GM12873 (cell line): ENCODE data around the gene CLMP.

Experiments
- CTCF ChIP-seq: IDR thresholded peaks from 2 replicates; pipeline ENCODE4 v1.5.1; 2012; ENCODE audit warnings: low read depth, mild to moderate bottlenecking, moderate library complexity, low read length, control low read depth; ENCODE audit not compliant: insufficient read depth; ENCODE audit errors: missing control alignments

The CLMP gene

DNA sequence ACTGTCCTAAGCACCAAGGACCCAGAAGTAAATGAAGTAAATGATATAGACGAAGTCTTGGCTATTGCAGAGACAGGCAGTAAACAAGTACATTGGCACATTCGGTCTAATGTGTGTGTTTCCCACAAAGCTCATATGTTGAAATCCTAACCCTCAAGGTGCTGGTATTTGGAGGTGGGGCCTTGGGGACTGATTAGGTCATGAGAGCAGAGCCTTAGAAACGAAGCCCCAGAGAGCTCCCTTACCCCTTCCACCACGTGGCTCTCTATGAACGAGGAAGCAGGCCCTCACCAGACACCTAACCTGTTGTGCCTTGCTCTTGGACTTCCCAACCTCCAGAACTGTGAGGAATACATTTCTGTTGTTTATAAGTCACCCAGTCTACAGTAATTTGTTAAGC, 14.9 kb downstream of the CLMP start:
- no peak for TF ChIP-seq CTCF

GRCh38 chr11:123179586-123179985, 15.5 kb downstream of the CLMP start:
- no peak for TF ChIP-seq CTCF

GRCh38 chr11:123178186-123178585, 16.9 kb downstream of the CLMP start:
- TF ChIP-seq CTCF: no peak

DNA sequence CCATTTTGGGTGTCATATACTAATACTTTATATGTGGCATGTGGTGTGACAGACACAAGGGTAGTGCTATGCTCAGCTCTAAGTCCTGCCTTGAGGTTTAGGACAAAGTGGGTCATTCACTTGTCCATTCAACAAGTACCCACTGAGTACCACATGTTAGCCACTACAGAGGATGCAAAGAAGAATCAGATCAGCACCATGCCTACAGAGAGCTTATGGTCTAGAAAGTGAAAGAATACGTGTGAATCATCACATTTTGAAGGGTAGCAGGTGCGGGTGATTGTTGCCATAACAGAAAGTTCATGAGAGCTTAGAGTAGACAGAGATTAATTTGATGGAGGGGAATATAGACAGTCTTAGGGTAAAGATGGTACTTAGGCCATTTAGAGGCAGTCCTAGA, 18.3 kb downstream of the CLMP start:
- no peak for TF ChIP-seq CTCF

- TF ChIP-seq CTCF: no peak
These were observed 20.6 kb downstream of the CLMP start for GRCh38 chr11:123174196-123175183.

GRCh38 chr11:123173856-123174186, 21.2 kb downstream of the CLMP start:
- no peak for TF ChIP-seq CTCF

GRCh38 chr11:123173040-123173855, 21.8 kb downstream of the CLMP start:
- no peak for TF ChIP-seq CTCF
